Retinal pigment epithelial cell (primary cell): ENCODE data around the gene ARL16.

Source experiments
- DNase-seq: peaks from one replicate; pipeline ENCODE4 v3.0.0-alpha.2; 2010; ENCODE audit warnings: low read depth
- H3K4me3 ChIP-seq: 2 replicates; pipeline ENCODE4 v1.5.1; 2011; ENCODE audit warnings: mild to moderate bottlenecking, low read length, control low read depth, moderate library complexity
- TF ChIP-seq, protein P1 (sequence below): conservative IDR thresholded peaks from 2 replicates; pipeline ENCODE4 v1.5.1; 2011; ENCODE audit warnings: low read depth, low read length, control low read depth, inconsistent platforms

Gene ARL16

GRCh38 chr17:81720267-81721071, 36.9 kb upstream of the ARL16 start:
- TF ChIP-seq, protein P1, sequence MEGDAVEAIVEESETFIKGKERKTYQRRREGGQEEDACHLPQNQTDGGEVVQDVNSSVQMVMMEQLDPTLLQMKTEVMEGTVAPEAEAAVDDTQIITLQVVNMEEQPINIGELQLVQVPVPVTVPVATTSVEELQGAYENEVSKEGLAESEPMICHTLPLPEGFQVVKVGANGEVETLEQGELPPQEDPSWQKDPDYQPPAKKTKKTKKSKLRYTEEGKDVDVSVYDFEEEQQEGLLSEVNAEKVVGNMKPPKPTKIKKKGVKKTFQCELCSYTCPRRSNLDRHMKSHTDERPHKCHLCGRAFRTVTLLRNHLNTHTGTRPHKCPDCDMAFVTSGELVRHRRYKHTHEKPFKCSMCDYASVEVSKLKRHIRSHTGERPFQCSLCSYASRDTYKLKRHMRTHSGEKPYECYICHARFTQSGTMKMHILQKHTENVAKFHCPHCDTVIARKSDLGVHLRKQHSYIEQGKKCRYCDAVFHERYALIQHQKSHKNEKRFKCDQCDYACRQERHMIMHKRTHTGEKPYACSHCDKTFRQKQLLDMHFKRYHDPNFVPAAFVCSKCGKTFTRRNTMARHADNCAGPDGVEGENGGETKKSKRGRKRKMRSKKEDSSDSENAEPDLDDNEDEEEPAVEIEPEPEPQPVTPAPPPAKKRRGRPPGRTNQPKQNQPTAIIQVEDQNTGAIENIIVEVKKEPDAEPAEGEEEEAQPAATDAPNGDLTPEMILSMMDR, result no peak
- H3K4me3 ChIP-seq, result no peak overlapping the region
- no peak for DNase-seq

DNA sequence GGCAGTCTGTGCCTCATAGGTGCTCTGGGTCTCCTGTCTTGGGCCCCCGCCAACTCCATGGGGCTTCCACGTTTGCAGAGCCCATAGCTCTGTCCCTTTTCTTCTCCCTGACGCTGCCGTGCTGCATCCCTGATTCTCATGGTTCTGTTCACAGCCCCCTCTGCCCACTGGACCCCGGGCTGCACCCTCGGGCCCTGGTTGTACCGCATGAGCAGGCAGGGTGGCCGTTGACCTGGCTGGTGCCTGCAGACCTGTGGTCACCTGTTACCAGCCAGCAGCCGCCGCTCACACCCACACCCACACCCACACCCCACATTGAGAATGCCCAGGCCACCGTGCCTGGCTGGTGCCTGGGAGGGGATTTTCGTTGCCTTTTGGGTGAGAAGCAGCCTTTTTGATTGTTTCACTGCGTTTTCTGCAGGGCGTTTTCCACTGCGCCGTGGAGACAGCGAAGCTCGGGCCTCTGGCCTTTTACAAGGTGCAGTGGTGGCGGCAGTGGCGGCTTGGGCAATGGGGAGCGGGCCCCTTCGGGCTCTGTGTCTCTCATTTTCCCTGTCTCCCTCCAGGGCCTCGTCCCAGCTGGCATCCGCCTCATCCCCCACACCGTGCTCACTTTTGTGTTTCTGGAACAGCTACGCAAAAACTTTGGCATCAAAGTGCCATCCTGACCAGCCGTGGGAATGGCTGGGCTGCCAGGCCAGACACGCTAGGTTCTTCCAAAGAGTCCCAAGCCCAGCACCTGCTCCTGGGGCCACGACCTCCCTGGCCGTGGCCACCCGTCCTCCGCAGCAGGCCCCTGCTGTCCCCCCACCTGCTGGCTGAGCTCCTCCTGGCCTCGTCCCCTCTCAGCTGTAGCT, 36.0 kb upstream of the ARL16 start:
- H3K4me3 ChIP-seq, result no peak overlapping the region
- no peak for DNase-seq

DNA sequence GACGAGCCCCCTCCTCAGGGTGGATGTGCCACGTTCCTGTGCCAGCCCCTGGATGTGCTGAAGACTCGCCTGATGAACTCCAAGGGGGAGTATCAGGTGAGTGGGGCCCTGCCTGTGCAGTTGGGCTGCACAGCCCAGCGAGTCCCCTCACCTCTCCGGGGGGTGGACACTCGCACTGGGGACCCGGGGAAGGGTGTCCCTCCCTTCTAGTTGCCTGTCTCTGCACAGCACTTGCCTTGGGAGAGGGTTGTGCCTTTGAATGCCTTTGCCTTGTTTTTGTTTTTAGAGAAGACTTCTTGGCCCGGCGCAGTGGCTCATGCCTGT, 34.1 kb upstream of the ARL16 start:
- TF ChIP-seq, protein P1, result no peak
- no peak for DNase-seq
- no peak overlapping the region for H3K4me3 ChIP-seq

More for the DNA sequence above, 36.0 kb upstream of the ARL16 start:
- TF ChIP-seq, protein P1, result no peak

DNA sequence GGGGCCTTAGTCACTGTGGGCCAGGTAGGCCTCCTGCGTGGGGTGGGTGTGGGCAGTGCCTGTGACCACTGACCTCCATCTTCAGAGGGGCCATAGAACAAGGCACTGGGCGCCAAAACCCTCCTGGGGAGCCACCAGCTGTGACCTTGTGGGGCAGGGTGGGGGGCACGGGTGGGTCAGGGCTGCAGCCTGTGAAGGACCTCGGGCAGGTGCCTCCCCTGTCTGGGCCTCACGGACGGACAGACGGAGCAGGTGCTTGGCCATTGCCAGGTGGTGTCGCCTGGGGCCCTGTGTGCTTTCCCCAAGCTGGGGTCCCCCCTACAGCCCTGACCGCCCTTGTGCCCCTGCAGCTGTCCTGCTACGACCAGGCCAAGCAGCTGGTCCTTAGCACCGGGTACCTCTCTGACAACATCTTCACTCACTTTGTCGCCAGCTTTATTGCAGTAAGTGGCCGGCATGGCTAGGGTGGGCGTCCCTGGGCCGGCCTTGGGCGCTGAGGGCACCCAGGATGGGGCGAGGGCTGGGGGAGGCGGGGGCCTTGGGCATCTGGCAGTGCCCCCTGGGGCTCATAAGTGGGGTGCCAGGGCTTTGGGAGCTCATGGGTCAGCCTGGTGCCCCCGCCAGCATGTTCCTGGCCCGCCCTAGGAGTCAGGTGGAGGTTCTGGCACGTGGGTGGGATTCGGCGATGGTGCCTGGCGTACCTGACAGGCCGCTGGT, 33.6 kb upstream of the ARL16 start:
- H3K4me3 ChIP-seq, result no peak overlapping the region
- DNase-seq, result no peak
- TF ChIP-seq, protein P1, result no peak

GRCh38 chr17:81716674-81716996, 33.0 kb upstream of the ARL16 start:
- no peak for DNase-seq
- H3K4me3 ChIP-seq, result no peak overlapping the region
- TF ChIP-seq, protein P1, result no peak

GRCh38 chr17:81715872-81716673, 32.5 kb upstream of the ARL16 start:
- H3K4me3 ChIP-seq, result no peak overlapping the region
- DNase-seq, result no peak
- TF ChIP-seq, protein P1, result no peak
